Mesothelial cell of epicardium (in vitro differentiated cells): ENCODE results near the gene KCNA5. TPM values are rescaled to one million over a fixed set of nuclear protein-coding genes. Genes with fewer than 3 reads are reported as not detected.

Experiments used
- DNase-seq, 2 experiments: peaks; one replicate each; pipeline ENCODE4 v3.0.0; 2021; ENCODE audit warnings: low spot score in 2 of 2; ENCODE audit not compliant: unreplicated experiment in 2 of 2
- H3K27ac Mint-ChIP-seq: 2 replicates; pipeline ENCODE4 v1.8.0; 2021; ENCODE audit warnings: mixed read lengths
- H3K27me3 Mint-ChIP-seq: 2 replicates; pipeline ENCODE4 v1.8.0; 2021; ENCODE audit warnings: low read depth, mixed read lengths
- H3K36me3 Mint-ChIP-seq: 2 replicates; pipeline ENCODE4 v1.8.0; 2021; ENCODE audit warnings: mixed read lengths
- H3K4me1 Mint-ChIP-seq: 2 replicates; pipeline ENCODE4 v1.8.0; 2021; ENCODE audit warnings: mixed read lengths
- H3K4me3 Mint-ChIP-seq: 2 replicates; pipeline ENCODE4 v1.8.0; 2021; ENCODE audit warnings: mild to moderate bottlenecking, moderate library complexity, mixed read lengths
- H3K9me3 Mint-ChIP-seq: 2 replicates; pipeline ENCODE4 v1.8.0; 2021; ENCODE audit warnings: mixed read lengths
- total RNA-seq: library from RNA; stranded (reverse); gene quantifications from 3 replicates; pipeline ENCODE4 v1.2.1, GENCODE V29; 2021
- TF ChIP-seq, protein P1 (sequence below): fragments of 200-600 bp; sonication (generic); IDR thresholded peaks from one replicate; pipeline ENCODE4 v1.5.0; 2021; ENCODE audit warnings: antibody characterized with exemption; ENCODE audit not compliant: unreplicated experiment

Gene KCNA5
- total RNA-seq, 1 donor from 2014 or later, result 0.80 TPM

DNA sequence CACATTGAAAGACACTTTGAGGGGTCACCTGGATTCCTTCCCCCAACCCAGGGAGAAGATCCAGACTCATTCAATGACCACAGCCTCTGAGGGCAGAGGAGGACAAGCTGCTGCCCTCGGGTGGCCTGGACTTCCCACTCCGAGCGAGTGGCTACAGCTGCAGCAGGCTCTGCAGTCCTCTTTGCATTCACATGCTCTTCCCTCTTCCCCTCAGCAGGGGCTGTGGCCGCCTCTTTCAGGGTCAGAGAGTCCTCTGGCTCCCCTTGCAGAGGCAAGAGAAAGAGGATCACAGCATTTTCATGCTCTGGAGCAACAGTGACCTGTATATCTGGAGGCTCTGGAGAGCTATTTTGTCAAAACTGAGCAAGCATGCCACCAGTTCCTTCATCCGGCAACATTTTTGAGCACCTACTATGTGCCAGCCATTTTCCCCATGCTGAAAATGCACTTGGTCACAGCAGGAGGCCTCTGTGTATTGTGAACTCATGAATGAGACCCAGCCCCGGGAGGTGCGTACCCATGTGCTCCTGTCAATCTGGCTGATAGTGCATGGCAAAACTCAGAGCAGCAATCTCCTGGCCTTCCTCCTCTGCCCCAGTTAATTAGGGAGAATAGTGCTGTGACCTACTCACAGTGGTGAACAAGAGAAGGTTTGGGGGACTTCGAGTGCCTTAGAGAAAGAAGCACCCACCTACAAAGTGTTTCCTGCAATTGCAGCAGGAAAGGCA lies 42.9 kb upstream of the KCNA5 start:
- no peak overlapping the region for H3K27ac Mint-ChIP-seq
- DNase-seq, result no peak
- peaks cover 79% of the 10 kb centered on the region for H3K27me3 Mint-ChIP-seq

DNA sequence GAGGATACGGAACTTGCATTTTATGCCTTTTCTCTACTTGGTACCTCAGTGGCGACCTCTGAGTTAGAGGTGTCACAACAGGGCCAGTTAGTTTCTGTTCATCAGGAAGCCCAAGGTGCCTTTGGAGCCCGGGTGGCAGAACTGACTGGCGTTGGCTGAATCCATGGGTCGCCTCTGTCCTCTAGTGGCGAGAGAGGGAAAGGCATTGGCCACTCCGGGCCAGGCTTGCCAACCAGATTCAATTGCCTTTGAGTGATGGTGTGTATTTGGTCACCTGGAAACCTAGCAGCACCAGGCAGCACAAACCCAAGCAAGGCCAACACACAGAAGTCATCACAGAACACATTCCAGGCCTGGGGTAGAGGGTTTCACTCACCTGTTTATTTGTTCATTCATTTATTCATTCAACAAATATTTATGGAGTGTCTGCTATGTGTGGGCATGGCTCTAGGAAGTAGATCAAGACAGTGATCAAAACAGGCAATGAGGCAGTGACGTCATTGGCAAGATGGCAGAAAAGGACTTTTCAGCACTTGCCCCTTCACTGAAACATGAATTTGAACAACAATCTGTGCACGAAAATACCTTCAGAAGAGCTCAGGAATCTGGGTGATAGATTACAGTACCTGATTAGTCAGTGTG lies 40.5 kb upstream of the KCNA5 start:
- TF ChIP-seq, protein P1, sequence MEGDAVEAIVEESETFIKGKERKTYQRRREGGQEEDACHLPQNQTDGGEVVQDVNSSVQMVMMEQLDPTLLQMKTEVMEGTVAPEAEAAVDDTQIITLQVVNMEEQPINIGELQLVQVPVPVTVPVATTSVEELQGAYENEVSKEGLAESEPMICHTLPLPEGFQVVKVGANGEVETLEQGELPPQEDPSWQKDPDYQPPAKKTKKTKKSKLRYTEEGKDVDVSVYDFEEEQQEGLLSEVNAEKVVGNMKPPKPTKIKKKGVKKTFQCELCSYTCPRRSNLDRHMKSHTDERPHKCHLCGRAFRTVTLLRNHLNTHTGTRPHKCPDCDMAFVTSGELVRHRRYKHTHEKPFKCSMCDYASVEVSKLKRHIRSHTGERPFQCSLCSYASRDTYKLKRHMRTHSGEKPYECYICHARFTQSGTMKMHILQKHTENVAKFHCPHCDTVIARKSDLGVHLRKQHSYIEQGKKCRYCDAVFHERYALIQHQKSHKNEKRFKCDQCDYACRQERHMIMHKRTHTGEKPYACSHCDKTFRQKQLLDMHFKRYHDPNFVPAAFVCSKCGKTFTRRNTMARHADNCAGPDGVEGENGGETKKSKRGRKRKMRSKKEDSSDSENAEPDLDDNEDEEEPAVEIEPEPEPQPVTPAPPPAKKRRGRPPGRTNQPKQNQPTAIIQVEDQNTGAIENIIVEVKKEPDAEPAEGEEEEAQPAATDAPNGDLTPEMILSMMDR, result peak; percentile 81

More for the DNA sequence above, 42.9 kb upstream of the KCNA5 start:
- H3K4me3 Mint-ChIP-seq, result no peak overlapping the region
- TF ChIP-seq, protein P1, result no peak
- no peaks in the 10 kb centered on the region for H3K9me3 Mint-ChIP-seq
- H3K36me3 Mint-ChIP-seq, result no peaks in the 10 kb centered on the region
- no peaks in the 10 kb centered on the region for H3K4me1 Mint-ChIP-seq

DNA sequence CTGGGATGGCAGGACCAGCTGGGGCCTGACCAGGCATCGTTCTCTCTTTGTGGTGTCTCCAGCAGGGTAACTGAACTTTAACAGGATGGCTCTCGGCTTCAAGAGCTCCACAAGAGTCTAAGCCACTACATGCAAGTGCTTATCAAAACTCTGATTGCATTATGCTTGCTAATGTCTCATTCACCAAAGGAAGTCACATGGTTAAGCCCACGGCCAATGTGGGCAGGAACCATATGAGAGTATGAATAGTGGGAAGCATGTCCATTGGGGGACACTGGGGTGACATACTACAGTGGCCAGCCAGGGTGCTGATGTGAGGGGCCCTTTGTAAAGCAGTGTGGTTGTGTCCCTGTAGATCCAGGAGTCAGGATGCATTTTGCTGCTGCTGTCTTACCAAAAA lies 35.0 kb upstream of the KCNA5 start:
- no peak overlapping the region for H3K4me3 Mint-ChIP-seq
- no peak for DNase-seq
- no peak overlapping the region for H3K27ac Mint-ChIP-seq
- H3K4me1 Mint-ChIP-seq, result no peaks in the 10 kb centered on the region
- H3K9me3 Mint-ChIP-seq, result no peaks in the 10 kb centered on the region
- no peaks in the 10 kb centered on the region for H3K36me3 Mint-ChIP-seq
- TF ChIP-seq, protein P1, result no peak
- peaks cover 62% of the 10 kb centered on the region for H3K27me3 Mint-ChIP-seq

More for the DNA sequence above, 40.5 kb upstream of the KCNA5 start:
- no peaks in the 10 kb centered on the region for H3K9me3 Mint-ChIP-seq
- peak; percentile 39 to 72 for DNase-seq
- H3K36me3 Mint-ChIP-seq, result no peaks in the 10 kb centered on the region
- peaks cover 68% of the 10 kb centered on the region for H3K27me3 Mint-ChIP-seq
- H3K27ac Mint-ChIP-seq, result no peak overlapping the region
- no peak overlapping the region for H3K4me3 Mint-ChIP-seq
- no peaks in the 10 kb centered on the region for H3K4me1 Mint-ChIP-seq

DNA sequence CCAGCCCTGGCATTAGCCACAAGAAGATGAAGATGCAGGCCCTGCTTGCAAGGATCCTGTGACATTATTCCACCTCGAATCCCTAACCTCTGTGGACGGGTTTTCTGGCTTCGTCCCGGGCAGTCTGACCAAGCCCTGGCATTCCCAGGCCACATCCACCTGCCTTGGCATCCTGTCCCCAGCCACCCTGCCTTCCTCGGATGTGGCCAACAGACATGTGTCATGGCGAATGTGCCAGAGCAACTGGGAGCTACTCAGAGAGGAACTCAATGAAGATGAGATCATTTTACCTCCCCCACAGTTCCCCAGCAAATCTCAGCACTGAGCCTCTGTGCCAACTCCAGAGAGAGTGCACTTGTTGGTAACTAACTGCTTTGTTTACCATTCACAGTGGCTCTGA lies 33.5 kb upstream of the KCNA5 start:
- TF ChIP-seq, protein P1, result no peak
- no peaks in the 10 kb centered on the region for H3K4me1 Mint-ChIP-seq
- no peak overlapping the region for H3K27ac Mint-ChIP-seq
- H3K27me3 Mint-ChIP-seq, result peaks cover 56% of the 10 kb centered on the region
- no peak for DNase-seq
- no peaks in the 10 kb centered on the region for H3K9me3 Mint-ChIP-seq
- H3K4me3 Mint-ChIP-seq, result no peak overlapping the region
- H3K36me3 Mint-ChIP-seq, result no peaks in the 10 kb centered on the region

DNA sequence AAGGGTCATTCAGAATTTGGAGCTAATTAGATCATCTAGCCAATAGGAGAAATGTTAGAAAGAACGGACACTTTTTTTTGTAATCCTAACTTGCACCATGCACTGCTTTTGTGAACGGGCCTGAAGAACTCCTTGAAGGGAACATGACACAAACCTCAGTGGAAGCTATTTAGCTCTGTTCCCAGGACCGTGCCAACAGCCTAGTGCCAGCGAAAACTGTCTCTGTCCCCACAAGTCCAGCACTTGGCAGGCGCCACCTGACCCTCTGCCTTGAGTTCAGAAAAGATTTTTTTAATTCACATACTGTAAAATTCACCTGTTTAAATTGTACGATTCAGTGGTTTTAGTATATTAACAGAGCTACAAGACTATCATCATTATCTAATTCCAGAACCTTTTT lies 31.3 kb upstream of the KCNA5 start:
- no peak for DNase-seq
- Mint-ChIP-seq H3K4me1 (peaks cover 2% of the 10 kb centered on the region), H3K9me3 (no peaks in the 10 kb centered on the region), H3K4me3 (no peak overlapping the region), H3K27me3 (peaks cover 46% of the 10 kb centered on the region), H3K36me3 (no peaks in the 10 kb centered on the region), H3K27ac (no peak overlapping the region)
- TF ChIP-seq, protein P1, result no peak
